Neural progenitor cell (in vitro differentiated cells): Measurements from ENCODE around the gene OR5D13.

Source experiments
- CTCF ChIP-seq: fragments of 200-600 bp; sonication (generic); IDR thresholded peaks from 2 replicates; pipeline ENCODE4 v1.5.1; 2017; ENCODE audit warnings: antibody characterized with exemption, mild to moderate bottlenecking
- EZH2 ChIP-seq: fragments of 200-600 bp; sonication (generic); IDR thresholded peaks from 2 replicates; pipeline ENCODE4 v1.6.1; 2017; ENCODE audit warnings: antibody characterized with exemption, mild to moderate bottlenecking, moderate library complexity

GRCh38 chr11:55806248-55806647 is 33.0 kb downstream of the OR5D13 start:
- TF ChIP-seq CTCF: no peak
- TF ChIP-seq EZH2: no peak
